ENCODE data around the gene TMEM204. TPM values are rescaled to one million over a fixed set of nuclear protein-coding genes. Genes with fewer than 3 reads are reported as not detected.

The TMEM204 gene
- total RNA-seq, 1 experiment from 2014 or later: not detected

GRCh38 chr16:1537763-1538289 is 4.4 kb downstream of the TMEM204 start:
- no peaks in the 10 kb centered on the region for H3K36me3 ChIP-seq (ENCODE audit: insufficient read depth, low read length, poor library complexity, severe bottlenecking)
- no TSS peak for BruUV-seq (replicated peaks)
- no peak overlapping the region for H3K27ac ChIP-seq (ENCODE audit: low read depth, low read length, poor library complexity, severe bottlenecking)
- H3K4me1 ChIP-seq (ENCODE audit: insufficient read depth, low read length, poor library complexity, severe bottlenecking): no peaks in the 10 kb centered on the region
- intact Hi-C loops (cut with micrococcal nuclease; ENCODE audit: unreplicated experiment): no loop called here
- TF ChIP-seq CTCF (conservative IDR thresholded peaks at IDR 0.05; ENCODE audit: low read depth, low read length) (no peak), EZH2 (IDR thresholded peaks at IDR 0.05; ENCODE audit: borderline replicate concordance, low read depth, low read length, poor library complexity, severe bottlenecking) (no peak)
- no peak for DNase-seq (ENCODE audit: low spot score)
- CTCF ChIA-PET: no interaction called here
- H3K27me3 ChIP-seq (replicated peaks; ENCODE audit: insufficient read depth, low read depth, low read length, poor library complexity): no peaks in the 10 kb centered on the region
- no peak overlapping the region for H3K4me3 ChIP-seq (ENCODE audit: low read depth, low read length, poor library complexity, severe bottlenecking)
- no peaks in the 10 kb centered on the region for H3K9me3 ChIP-seq (ENCODE audit: low read depth, low read length, poor library complexity, severe bottlenecking)
- POLR2A ChIA-PET (ENCODE audit: low non-redundant PET): no interaction called here

GRCh38 chr16:1538804-1539520 is 5.5 kb downstream of the TMEM204 start:
- no peak overlapping the region for H3K4me3 ChIP-seq (ENCODE audit: low read depth, low read length, poor library complexity, severe bottlenecking)
- H3K27me3 ChIP-seq (replicated peaks; ENCODE audit: insufficient read depth, low read depth, low read length, poor library complexity): no peaks in the 10 kb centered on the region
- no peak for TF ChIP-seq EZH2 (IDR thresholded peaks at IDR 0.05; ENCODE audit: borderline replicate concordance, low read depth, low read length, poor library complexity, severe bottlenecking)
- TF ChIP-seq CTCF (conservative IDR thresholded peaks at IDR 0.05; ENCODE audit: low read depth, low read length): no peak
- no peak overlapping the region for H3K27ac ChIP-seq (ENCODE audit: low read depth, low read length, poor library complexity, severe bottlenecking)
- no peak for DNase-seq (ENCODE audit: low spot score)
- BruUV-seq (replicated peaks): no TSS peak
- H3K9me3 ChIP-seq (ENCODE audit: low read depth, low read length, poor library complexity, severe bottlenecking): no peaks in the 10 kb centered on the region
- intact Hi-C loops (cut with micrococcal nuclease; ENCODE audit: unreplicated experiment): no loop called here
- H3K36me3 ChIP-seq (ENCODE audit: insufficient read depth, low read length, poor library complexity, severe bottlenecking): no peaks in the 10 kb centered on the region
- ChIA-PET POLR2A (ENCODE audit: low non-redundant PET) (no interaction called here), CTCF (no interaction called here)
- peaks cover 8% of the 10 kb centered on the region for H3K4me1 ChIP-seq (ENCODE audit: insufficient read depth, low read length, poor library complexity, severe bottlenecking)

- H3K4me3 ChIP-seq (ENCODE audit: low read depth, low read length, poor library complexity, severe bottlenecking): no peak overlapping the region
- BruUV-seq (replicated peaks): no TSS peak
- no peaks in the 10 kb centered on the region for H3K9me3 ChIP-seq (ENCODE audit: low read depth, low read length, poor library complexity, severe bottlenecking)
- POLR2A ChIA-PET (ENCODE audit: low non-redundant PET): interaction anchor here (0.6 kb wide), 1 partner anchor 49 kb away, joined by 3 read pairs; no protein-coding TSS in a partner anchor
- intact Hi-C loops (cut with micrococcal nuclease; ENCODE audit: unreplicated experiment): no loop called here
- H3K4me1 ChIP-seq (ENCODE audit: insufficient read depth, low read length, poor library complexity, severe bottlenecking): peaks cover 8% of the 10 kb centered on the region
- no peaks in the 10 kb centered on the region for H3K27me3 ChIP-seq (replicated peaks; ENCODE audit: insufficient read depth, low read depth, low read length, poor library complexity)
- H3K36me3 ChIP-seq (ENCODE audit: insufficient read depth, low read length, poor library complexity, severe bottlenecking): no peaks in the 10 kb centered on the region
- CTCF ChIA-PET: no interaction called here
- TF ChIP-seq CTCF (conservative IDR thresholded peaks at IDR 0.05; ENCODE audit: low read depth, low read length): no peak
- TF ChIP-seq EZH2 (IDR thresholded peaks at IDR 0.05; ENCODE audit: borderline replicate concordance, low read depth, low read length, poor library complexity, severe bottlenecking): no peak
- no peak for DNase-seq (ENCODE audit: low spot score)
- H3K27ac ChIP-seq (ENCODE audit: low read depth, low read length, poor library complexity, severe bottlenecking): no peak overlapping the region
Measured at GRCh38 chr16:1539720-1540555, 6.5 kb downstream of the TMEM204 start.
